HCT116 (cell line): ENCODE results near the gene KIF26B. TPM values are rescaled to one million over a fixed set of nuclear protein-coding genes. Genes with fewer than 3 reads are reported as not detected.

Source experiments
- ATAC-seq: fragments of 200-7000 bp; cut with Tn5 transposase; 2 replicates; pipeline ENCODE4 v1.9.1; 2020; ENCODE audit warnings: mild to moderate bottlenecking, moderate library complexity
- BruUV-seq: library from RNA; stranded (reverse); fragments of 400-500 nt; replicated peaks from 2 replicates; lab custom pipeline; 2021; lab: Mats Ljungman, UMichigan
- CTCF ChIA-PET: fragments of 300-600 bp; sonication (Branson Sonifier 250); formaldehyde crosslinking; loops from one replicate; lab custom pipeline; 2021; ENCODE audit warnings: antibody characterized with exemption; lab: Charles Lee
- POLR2A ChIA-PET: fragments of 300-600, 350-600 bp; sonication (Branson Sonifier 250); formaldehyde crosslinking; loops from one replicate; lab custom pipeline; 2021; ENCODE audit warnings: antibody characterized with exemption; lab: Charles Lee
- RAD21 ChIA-PET, 2 experiments: fragments of 300-600 bp; sonication (Branson Sonifier 250); formaldehyde crosslinking; loops; one replicate each; lab custom pipeline; 2023; ENCODE audit warnings: low total read pairs in 2 of 2; ENCODE audit not compliant: uncharacterized antibody in 2 of 2, unreplicated experiment in 2 of 2, low non-redundant PET in 1 of 2; lab: Charles Lee
- DNase-seq: peaks from one replicate; pipeline ENCODE4 v3.0.0-alpha.2; 2010; ENCODE audit warnings: low read depth, low spot score
- H2AFZ ChIP-seq: fragments of 200-600 bp; shearing (Covaris generic), sonication (generic); 2 replicates; pipeline ENCODE4 v1.6.1; 2017; ENCODE audit warnings: low read depth, mixed run types, mixed read lengths, antibody characterized with exemption, low read length; ENCODE audit not compliant: poor library complexity, severe bottlenecking
- H3K27ac ChIP-seq: 2 replicates; pipeline ENCODE4 v1.5.1; 2012; ENCODE audit warnings: low read depth, low read length
- H3K27me3 ChIP-seq: fragments of 200-600 bp; sonication (generic); 2 replicates; pipeline ENCODE4 v1.6.1; 2016; ENCODE audit warnings: mixed run types, low read length, mixed read lengths; ENCODE audit not compliant: insufficient read depth
- H3K36me3 ChIP-seq, 2 experiments: fragments of 200-500 bp in 1 of 2; fragments of 200-600 bp in 1 of 2; sonication (Bioruptor generic) in 1 of 2; sonication (generic) in 1 of 2; 2 replicates each; pipeline versions ENCODE4 v1.5.1 to v1.6.1; 2014 to 2016; ENCODE audit warnings: low read length in 2 of 2, inconsistent platforms in 1 of 2, mixed read lengths in 1 of 2, mixed run types in 1 of 2; ENCODE audit not compliant: insufficient read depth in 2 of 2, control insufficient read depth in 1 of 2
- H3K4me1 ChIP-seq, 2 experiments: fragments of 200-600 bp in 1 of 2; sonication (generic) in 1 of 2; 2 replicates each; pipeline versions ENCODE4 v1.5.1 to v1.6.1; 2012 to 2017; ENCODE audit warnings: low read length in 2 of 2, inconsistent platforms in 1 of 2, mild to moderate bottlenecking in 1 of 2, mixed read lengths in 1 of 2, mixed run types in 1 of 2, moderate library complexity in 1 of 2; ENCODE audit not compliant: insufficient read depth in 2 of 2, control insufficient read depth in 1 of 2
- H3K4me2 ChIP-seq: fragments of 200-600 bp; sonication (generic); 2 replicates; pipeline ENCODE4 v1.6.1; 2017; ENCODE audit warnings: mixed run types, low read length, mixed read lengths
- H3K4me3 ChIP-seq, 2 experiments: fragments of 200-600 bp in 1 of 2; sonication (generic) in 1 of 2; replicated peaks in 1 of 2; 2 replicates each; pipeline ENCODE4 v1.5.1; 2011 to 2016; ENCODE audit warnings: low read length in 2 of 2, control low read depth in 1 of 2, low read depth in 1 of 2, mild to moderate bottlenecking in 1 of 2, mixed read lengths in 1 of 2, mixed run types in 1 of 2
- H3K79me2 ChIP-seq: fragments of 200-600 bp; sonication (generic); 2 replicates; pipeline ENCODE4 v1.6.1; 2017; ENCODE audit warnings: mild to moderate bottlenecking, mixed run types, low read length, moderate library complexity, mixed read lengths; ENCODE audit not compliant: insufficient read depth
- H3K9ac ChIP-seq: fragments of 200-600 bp; sonication (generic); 2 replicates; pipeline ENCODE4 v1.6.1; 2016; ENCODE audit warnings: low read length, mixed read lengths
- H3K9me2 ChIP-seq: fragments of 200-600 bp; sonication (generic), shearing (Covaris generic); 2 replicates; pipeline ENCODE4 v1.6.1; 2017; ENCODE audit warnings: mixed run types, mild to moderate bottlenecking, moderate library complexity; ENCODE audit not compliant: insufficient read depth
- H3K9me3 ChIP-seq, 2 experiments: fragments of 200-500 bp in 1 of 2; fragments of 200-600 bp in 1 of 2; sonication (Bioruptor generic) in 1 of 2; sonication (generic) in 1 of 2; 2 replicates each; pipeline ENCODE4 v1.6.1; 2014 to 2017; ENCODE audit warnings: low read length in 2 of 2, mixed read lengths in 2 of 2, inconsistent platforms in 1 of 2, low read depth in 1 of 2, mild to moderate bottlenecking in 1 of 2, mixed run types in 1 of 2, moderate library complexity in 1 of 2; ENCODE audit not compliant: control insufficient read depth in 1 of 2, insufficient read depth in 1 of 2
- H4K20me1 ChIP-seq: fragments of 200-600 bp; sonication (generic), shearing (Covaris generic); 2 replicates; pipeline ENCODE4 v1.6.1; 2017; ENCODE audit warnings: mixed run types, mild to moderate bottlenecking, moderate library complexity; ENCODE audit not compliant: insufficient read depth
- CBX3 ChIP-seq: IDR thresholded peaks from 2 replicates; pipeline ENCODE4 v1.6.1; 2012; ENCODE audit warnings: low read depth
- CEBPB ChIP-seq: IDR thresholded peaks from 2 replicates; pipeline ENCODE4 v1.6.1; 2012; ENCODE audit warnings: low read depth
- EZH2phosphoT487 ChIP-seq: fragments of 200-600 bp; IDR thresholded peaks from 2 replicates; pipeline ENCODE4 v1.6.1; 2018; ENCODE audit warnings: antibody characterized with exemption, borderline replicate concordance
- FOSL1 ChIP-seq: IDR thresholded peaks from 2 replicates; pipeline ENCODE4 v1.6.1; 2012; ENCODE audit warnings: low read depth
- POLR2A ChIP-seq: IDR thresholded peaks from 2 replicates; pipeline ENCODE4 v1.7.0; 2011; ENCODE audit warnings: borderline replicate concordance; ENCODE audit not compliant: insufficient read depth, insufficient read length; ENCODE audit errors: extremely low read depth
- RAD21 ChIP-seq: IDR thresholded peaks from 2 replicates; pipeline ENCODE4 v1.6.1; 2012; ENCODE audit warnings: low read depth, mild to moderate bottlenecking
- TCF7L2 ChIP-seq: IDR thresholded peaks from 2 replicates; pipeline ENCODE4 v1.7.0; 2011; ENCODE audit warnings: borderline replicate concordance, inconsistent platforms; ENCODE audit not compliant: insufficient read depth, insufficient read length; ENCODE audit errors: extremely low read depth
- YY1 ChIP-seq: IDR thresholded peaks from 2 replicates; pipeline ENCODE4 v1.6.1; 2011; ENCODE audit warnings: low read length, low read depth, moderate library complexity, mild to moderate bottlenecking; ENCODE audit not compliant: insufficient replicate concordance; ENCODE audit errors: extremely low read depth
- ZNF274 ChIP-seq: fragments of 200-500 bp; sonication (Bioruptor generic); IDR thresholded peaks from 2 replicates; pipeline ENCODE4 v1.6.1; 2014; ENCODE audit warnings: mild to moderate bottlenecking, low read depth, low read length, inconsistent platforms
- intact Hi-C: fragments of 100-400 bp; cut with micrococcal nuclease; formaldehyde crosslinking; loops from 2 replicates; pipeline ENCODE4 v1.10.0; 2022
- total RNA-seq: library from RNA; stranded (reverse); gene quantifications from one replicate; pipeline ENCODE4 v1.2.1, GENCODE V29; 2021; ENCODE audit not compliant: unreplicated experiment
- TF ChIP-seq, protein P1 (sequence below): IDR thresholded peaks from 2 replicates; pipeline ENCODE4 v1.6.1; 2012
- TF ChIP-seq, protein P2 (sequence below), 3 experiments: fragments of 200-600 bp in 1 of 3; sonication (generic) in 1 of 3; IDR thresholded peaks in 2 of 3; conservative IDR thresholded peaks in 1 of 3; 2 replicates each; pipeline ENCODE4 v1.5.1; 2012 to 2017; ENCODE audit warnings: low read depth in 2 of 3, low read length in 2 of 3, antibody characterized with exemption in 1 of 3, borderline replicate concordance in 1 of 3, control low read depth in 1 of 3, mild to moderate bottlenecking in 1 of 3, mixed read lengths in 1 of 3, mixed run types in 1 of 3, moderate library complexity in 1 of 3; ENCODE audit not compliant: insufficient read depth in 1 of 3

KIF26B gene
- total RNA-seq, 1 experiment from 2014 or later: 0.49 TPM

DNA sequence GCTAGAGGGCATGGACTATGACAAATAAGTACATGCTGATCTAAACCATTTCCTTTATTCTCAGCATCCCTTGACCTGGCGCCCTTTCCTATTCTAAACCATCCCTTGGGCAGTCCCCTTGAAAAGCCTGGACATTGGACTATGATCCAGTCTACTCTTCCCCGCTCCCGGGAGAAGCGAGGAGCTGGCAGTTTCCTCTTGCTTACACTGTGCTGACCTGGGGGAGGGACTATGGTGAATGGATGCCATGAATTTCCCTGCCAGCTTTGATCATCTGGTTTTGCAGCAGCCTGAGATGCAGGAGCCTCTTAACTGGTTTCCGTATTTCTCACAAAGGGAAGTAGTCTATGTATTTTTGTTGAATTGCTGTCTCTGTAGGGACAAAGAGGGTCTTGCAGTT is 121.7 kb downstream of the KIF26B start:
- H2AFZ ChIP-seq: no peak overlapping the region
- no peaks in the 10 kb centered on the region for H4K20me1 ChIP-seq
- H3K4me2 ChIP-seq: no peak overlapping the region
- H3K4me1 ChIP-seq: no peaks in the 10 kb centered on the region
- H3K4me3 ChIP-seq: no peak overlapping the region
- H3K27me3 ChIP-seq: 0 out of 2 replicates have a peak, but pooled peaks cover 6% of the 10 kb centered on the region
- H3K9me3 ChIP-seq: no peaks in the 10 kb centered on the region
- ATAC-seq (no peak), DNase-seq (no peak)
- no TSS peak for BruUV-seq
- no peaks in the 10 kb centered on the region for H3K36me3 ChIP-seq
- intact Hi-C loops: loop anchor here (10.0 kb wide), 1 partner anchor 202 kb away; no protein-coding TSS in a partner anchor
- no peak for TF ChIP-seq CBX3
- ChIA-PET RAD21 (no interaction called here), POLR2A (no interaction called here), CTCF (no interaction called here)
- H3K79me2 ChIP-seq: no peaks in the 10 kb centered on the region
- H3K9me2 ChIP-seq: no peaks in the 10 kb centered on the region
- no peak overlapping the region for H3K9ac ChIP-seq
- no peak overlapping the region for H3K27ac ChIP-seq

DNA sequence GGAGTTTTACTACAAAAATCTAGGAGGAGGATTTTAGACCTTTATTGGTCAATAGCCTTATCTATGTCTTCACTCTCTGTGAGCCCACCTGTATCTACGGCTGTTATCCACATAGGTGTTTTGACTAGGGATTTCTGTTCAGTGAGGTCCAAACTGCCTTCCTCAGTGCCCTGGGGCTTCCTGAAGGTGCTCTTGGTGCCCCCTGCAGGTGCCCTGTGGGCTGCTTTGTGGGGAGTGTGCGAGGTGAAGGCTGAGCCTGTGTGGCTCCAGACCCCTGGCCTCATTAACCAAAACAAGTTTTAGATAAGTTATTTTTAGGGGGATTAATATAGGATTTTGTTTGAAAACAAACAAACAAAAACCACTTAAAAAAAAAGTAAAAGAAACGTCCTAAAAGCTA is 122.5 kb downstream of the KIF26B start:
- CTCF ChIA-PET: no interaction called here
- DNase-seq: no peak

More for the DNA sequence above, 122.5 kb downstream of the KIF26B start:
- intact Hi-C loops: loop anchor here (1.0 to 10.0 kb wide), 2 partner anchors 124 to 202 kb away; no protein-coding TSS in a partner anchor
- Histone ChIP-seq H3K27me3 (0 out of 2 replicates have a peak, but pooled peaks cover 6% of the 10 kb centered on the region), H3K9me2 (no peaks in the 10 kb centered on the region), H2AFZ (no peak overlapping the region), H4K20me1 (no peaks in the 10 kb centered on the region), H3K36me3 (no peaks in the 10 kb centered on the region), H3K4me2 (no peak overlapping the region), H3K4me3 (no peak overlapping the region), H3K79me2 (no peaks in the 10 kb centered on the region), H3K9ac (no peak overlapping the region), H3K9me3 (no peaks in the 10 kb centered on the region), H3K4me1 (no peaks in the 10 kb centered on the region), H3K27ac (no peak overlapping the region)
- BruUV-seq: no TSS peak
- RAD21 ChIA-PET: no interaction called here
- ATAC-seq: peak; percentile 86
- POLR2A ChIA-PET: no interaction called here
- TF ChIP-seq CEBPB (no peak), YY1 (no peak), FOSL1 (no peak), CBX3 (no peak), ZNF274 (no peak), RAD21 (peak; percentile 63), TCF7L2 (no peak), POLR2A (no peak), EZH2phosphoT487 (no peak)
- TF ChIP-seq, protein P1, sequence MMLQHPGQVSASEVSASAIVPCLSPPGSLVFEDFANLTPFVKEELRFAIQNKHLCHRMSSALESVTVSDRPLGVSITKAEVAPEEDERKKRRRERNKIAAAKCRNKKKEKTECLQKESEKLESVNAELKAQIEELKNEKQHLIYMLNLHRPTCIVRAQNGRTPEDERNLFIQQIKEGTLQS: no peak
- TF ChIP-seq, protein P2, sequence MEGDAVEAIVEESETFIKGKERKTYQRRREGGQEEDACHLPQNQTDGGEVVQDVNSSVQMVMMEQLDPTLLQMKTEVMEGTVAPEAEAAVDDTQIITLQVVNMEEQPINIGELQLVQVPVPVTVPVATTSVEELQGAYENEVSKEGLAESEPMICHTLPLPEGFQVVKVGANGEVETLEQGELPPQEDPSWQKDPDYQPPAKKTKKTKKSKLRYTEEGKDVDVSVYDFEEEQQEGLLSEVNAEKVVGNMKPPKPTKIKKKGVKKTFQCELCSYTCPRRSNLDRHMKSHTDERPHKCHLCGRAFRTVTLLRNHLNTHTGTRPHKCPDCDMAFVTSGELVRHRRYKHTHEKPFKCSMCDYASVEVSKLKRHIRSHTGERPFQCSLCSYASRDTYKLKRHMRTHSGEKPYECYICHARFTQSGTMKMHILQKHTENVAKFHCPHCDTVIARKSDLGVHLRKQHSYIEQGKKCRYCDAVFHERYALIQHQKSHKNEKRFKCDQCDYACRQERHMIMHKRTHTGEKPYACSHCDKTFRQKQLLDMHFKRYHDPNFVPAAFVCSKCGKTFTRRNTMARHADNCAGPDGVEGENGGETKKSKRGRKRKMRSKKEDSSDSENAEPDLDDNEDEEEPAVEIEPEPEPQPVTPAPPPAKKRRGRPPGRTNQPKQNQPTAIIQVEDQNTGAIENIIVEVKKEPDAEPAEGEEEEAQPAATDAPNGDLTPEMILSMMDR (IDR thresholded peaks at IDR 0.05 in 2 of 3, conservative IDR thresholded peaks at IDR 0.05 in 1 of 3; ENCODE audit: borderline replicate concordance in 1 of 3, insufficient read depth in 1 of 3, low read depth in 2 of 3, low read length in 2 of 3): peak; percentile 47 to 60 (median 47); a peak in 5 of 6 replicates
